Bone marrow (tissue), 2 donors: Measurements from ENCODE around the gene NTRK1.

ENCODE experiments used
- DNase-seq, 2 donors: peaks; one replicate each; lab custom pipeline; 2025; lab: John Stamatoyannopoulos, UW

NTRK1 gene

DNA sequence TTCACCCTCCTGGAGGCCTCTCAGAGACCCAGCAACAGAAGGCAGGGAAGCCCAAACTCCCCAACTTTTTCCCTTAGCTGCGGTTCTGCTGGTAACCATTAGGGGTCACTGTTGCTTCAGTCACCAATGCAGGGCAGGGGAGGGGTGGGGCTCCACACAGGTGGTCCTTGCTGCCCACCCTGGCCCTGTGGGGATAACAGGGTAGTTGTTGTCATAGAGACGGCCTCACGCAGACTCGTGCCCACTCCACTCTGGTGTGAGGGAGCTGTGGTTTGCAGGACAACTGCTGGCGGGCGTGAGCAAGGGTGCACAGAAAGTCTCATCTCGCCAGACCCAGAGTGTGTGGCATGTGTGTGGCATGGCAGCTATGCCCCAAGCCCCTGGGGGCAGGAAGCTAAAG is 21.7 kb upstream of the NTRK1 start:
- peak in 1 of 2 donors; percentile 6 for DNase-seq

DNA sequence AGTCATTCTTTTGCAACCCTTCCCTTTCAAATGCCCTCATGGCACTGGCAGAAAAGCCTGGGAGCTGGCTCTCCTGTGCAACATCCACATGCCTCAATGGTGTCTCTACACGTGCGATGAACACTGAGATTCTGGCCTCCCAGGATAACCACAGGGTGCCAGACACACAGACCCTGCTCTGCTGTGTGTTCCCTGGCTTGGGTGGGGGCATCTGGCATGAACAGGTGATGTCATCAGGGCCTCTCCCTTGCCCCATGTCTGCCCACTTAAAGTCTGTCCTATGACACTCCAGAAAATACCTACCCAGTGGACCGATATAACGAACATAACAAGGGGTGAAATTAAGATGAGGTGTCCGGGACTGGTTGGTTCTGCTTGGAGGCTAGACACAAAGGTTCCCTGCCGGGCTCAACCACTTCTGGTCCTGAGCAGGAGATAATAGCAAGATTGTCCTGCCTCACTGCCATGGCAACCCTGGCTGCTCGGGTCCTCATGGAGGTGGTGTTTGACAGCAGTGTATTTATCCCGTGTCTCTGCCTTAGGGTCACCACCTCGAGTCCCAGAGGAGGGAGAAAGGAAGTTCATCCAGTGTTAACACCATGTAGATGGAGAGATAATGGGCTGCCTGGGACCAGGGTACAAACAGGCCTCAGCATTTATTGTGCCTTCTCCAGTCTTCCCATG is 21.1 kb upstream of the NTRK1 start:
- no peak for DNase-seq

DNA sequence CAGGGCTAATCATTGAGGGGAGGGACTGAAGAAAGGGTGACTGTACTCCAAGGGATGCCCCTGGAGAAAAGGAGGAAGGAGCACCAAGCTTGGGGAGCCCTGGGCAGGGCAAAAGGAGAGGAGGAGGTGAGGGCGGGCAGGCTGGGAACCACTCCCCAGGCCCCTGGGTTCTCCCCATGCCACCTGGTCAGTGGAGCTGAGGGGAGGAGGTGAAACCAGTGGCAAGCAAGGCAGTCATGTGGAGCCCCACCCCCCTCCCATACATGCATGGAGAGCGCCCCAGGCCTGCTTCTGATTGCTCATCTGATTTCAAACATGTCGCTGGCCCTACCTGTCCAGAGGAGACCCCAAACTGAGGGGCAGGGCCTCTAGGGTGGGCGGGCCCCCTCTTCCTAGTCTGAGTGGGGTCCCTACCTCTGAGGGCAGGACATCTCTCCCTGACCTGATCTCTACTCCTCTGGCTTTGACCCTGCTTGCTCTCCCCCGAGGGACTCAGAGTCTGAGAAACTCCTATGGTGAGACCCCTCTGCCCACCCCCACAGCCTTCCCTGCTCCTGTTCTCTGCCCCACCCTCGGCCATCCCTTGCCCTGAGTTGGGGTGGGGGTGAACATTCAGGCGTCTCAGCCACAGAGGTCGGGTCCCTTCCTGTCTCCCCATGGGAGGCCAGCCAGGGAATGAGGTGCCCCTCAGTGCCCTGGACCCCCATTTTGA is 20.3 kb upstream of the NTRK1 start:
- no peak for DNase-seq

- no peak for DNase-seq
Observed at GRCh38 chr1:156840898-156841279, 19.8 kb upstream of the NTRK1 start.

DNA sequence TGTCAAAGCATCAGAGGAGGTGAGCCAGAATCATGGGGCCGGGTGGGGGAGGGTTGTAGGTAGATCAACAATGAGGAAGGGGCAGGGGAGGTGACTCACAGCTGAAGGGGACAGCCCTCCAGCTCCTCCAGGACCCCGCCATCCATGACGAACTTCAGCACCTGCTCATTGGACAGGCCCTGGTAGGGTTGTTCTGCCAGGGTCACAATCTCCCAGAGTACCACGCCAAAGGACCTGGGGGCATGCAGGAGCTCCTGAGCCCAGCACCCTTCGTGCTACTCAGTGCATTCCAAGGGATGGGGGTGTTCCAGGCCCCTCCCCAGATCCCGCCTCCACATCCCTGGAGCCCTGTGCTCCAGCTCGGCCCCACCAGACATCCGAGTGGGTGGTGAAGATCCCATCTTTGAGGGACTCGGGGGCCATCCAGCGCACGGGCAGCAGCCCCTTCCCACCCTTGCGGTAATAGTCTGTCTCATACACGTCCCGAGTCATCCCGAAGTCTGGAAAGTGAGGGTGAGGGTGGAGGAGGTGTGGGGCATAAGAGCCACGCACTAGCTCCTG is 19.3 kb upstream of the NTRK1 start:
- no peak for DNase-seq

DNA sequence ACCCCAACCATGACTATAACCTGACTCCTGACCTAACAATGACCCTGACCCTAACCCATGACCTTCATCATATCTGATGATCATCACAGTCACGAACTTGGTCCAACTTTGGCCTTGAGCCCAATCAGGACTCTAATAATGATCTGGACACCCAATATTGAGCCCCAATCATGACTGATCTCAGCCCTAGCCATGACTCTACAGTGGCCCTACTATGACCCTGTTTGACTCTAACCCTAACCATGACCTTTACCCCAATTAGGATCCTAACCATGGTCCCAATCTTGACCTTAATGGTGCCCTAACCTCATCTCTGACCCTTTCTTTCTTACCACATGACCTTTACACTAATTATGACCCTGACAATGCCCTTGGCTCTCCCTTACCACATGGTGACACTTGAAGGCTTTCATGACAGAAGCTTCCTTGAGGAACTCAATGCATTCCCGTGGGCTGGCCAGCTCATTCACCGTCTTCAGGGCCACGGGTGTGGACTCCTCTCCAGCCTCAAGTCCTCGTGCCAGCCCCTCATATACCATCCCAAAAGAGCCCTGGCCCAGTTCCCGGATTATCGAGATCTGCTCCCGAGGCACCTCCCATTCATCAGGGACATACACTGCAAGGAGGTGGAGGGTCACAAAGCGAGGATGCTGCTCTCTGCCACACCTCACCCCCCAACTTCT is 17.9 kb upstream of the NTRK1 start:
- DNase-seq, result no peak

DNA sequence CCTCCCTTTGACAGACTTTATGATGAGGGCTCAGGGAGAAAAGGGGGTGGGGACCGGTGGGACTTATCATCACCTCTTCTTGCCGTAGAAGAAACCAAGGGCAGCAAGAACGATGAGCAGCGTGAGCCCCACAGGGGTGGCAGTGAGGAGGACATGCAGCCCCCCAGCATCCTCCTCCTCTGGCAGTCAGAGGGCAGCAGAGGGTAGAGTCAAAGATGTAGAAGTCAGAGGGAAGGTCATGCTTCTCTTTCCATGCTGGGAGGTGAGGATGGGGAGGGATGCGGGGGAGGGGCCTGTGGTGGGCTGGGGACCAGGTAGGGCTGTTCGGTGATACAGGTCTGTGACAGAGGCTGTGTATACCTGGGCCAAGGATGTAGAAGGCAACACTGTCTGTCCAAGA is 16.6 kb upstream of the NTRK1 start:
- no peak for DNase-seq

GRCh38 chr1:156844638-156845037 is 16.0 kb upstream of the NTRK1 start:
- no peak for DNase-seq

DNA sequence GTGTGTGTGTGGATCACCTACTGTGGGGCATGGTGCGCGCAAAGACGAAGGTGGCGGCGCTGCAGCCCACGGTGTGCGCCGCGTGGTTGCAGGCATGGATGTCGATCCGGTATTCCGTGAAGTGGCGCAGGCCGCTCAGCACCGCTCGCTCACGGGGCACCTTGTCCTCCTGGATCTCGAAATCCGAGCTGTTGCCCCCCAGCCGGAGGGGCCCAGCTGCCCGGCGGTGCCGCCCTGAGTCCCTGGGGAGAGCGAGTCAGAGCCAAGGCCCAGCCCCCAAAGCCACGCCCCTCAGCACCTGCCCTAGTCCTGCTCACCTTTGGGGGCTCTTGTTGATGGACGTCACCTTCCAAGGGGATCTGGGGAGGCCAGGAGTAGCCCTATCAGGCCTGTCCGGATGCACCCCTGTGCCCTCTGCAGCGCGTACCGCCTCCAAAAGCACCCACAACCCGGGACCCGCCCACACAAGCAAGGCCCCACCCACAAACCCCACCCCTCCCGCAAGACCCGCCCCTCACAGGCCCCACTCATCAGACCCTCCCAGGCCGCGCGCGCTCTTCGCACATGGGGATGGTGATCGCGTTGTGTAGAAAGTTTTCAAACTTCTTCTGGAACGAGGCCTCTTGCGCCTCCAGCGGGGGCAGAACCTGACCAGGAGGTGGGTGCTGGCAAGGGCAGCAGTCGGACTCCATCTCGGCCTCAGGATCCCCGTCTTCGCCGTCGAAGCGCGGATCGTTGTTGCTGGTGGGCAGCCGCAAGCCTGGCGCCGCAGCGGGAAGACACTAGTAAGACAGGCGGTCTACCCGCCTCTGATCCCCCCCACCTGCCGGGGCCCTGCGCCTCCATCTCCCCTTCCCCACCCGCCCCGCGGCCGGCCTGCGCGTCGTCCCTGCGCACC is 15.4 kb upstream of the NTRK1 start:
- DNase-seq, result no peak

- DNase-seq, result no peak
Observed at GRCh38 chr1:156845953-156846545, 14.6 kb upstream of the NTRK1 start.

GRCh38 chr1:156846643-156847042 is 14.0 kb upstream of the NTRK1 start:
- no peak for DNase-seq

- DNase-seq, result no peak
Observed at GRCh38 chr1:156847591-156848460, 12.8 kb upstream of the NTRK1 start.

- no peak for DNase-seq
Observed at GRCh38 chr1:156848461-156849150, 12.1 kb upstream of the NTRK1 start.

GRCh38 chr1:156849151-156849496 is 11.5 kb upstream of the NTRK1 start:
- DNase-seq, result no peak

GRCh38 chr1:156851779-156852417 is 8.8 kb upstream of the NTRK1 start:
- DNase-seq, result no peak

DNA sequence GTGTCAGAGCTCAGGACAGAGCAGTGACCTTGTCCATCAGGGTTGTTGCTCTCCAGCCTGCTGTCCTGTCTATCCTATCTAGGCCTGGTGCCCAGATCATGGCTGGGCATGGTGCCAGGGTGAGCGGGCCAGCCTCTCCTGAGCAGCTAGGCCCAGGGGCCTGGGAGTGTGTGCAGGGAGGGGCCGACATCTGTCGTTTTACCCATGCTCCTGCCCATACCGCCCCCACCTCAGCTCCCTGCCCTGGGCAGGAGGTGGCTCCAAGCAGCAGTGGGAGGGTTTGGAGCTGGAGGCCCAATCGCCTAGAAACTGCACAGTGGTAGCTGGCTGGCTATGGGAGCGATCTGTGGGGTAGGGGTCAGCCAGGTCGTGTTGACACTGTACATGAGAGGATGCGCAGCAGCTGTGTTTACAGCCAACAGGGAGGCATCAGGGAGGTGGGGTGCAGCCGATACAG is 8.2 kb upstream of the NTRK1 start:
- no peak for DNase-seq

GRCh38 chr1:156853761-156854160 is 6.9 kb upstream of the NTRK1 start:
- DNase-seq, result no peak

DNA sequence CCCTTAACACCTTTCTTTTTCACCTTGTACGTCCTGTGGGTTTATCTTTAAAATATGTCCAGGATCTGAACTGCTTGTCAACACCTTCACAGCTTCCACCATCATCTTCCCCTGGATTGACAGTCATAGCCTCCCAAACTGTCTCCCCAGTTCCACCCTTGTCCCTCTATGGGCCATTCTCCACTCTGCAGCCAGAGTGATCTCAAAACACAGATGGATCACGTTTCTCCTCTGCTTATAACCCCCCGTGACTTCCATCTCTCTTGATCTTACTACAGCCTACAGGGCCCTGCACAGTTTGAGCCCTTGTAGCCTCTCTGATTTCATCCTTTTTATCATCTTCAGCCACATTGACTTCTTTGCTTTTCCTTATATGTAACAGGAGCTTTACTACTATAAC is 6.0 kb upstream of the NTRK1 start:
- no peak for DNase-seq

DNA sequence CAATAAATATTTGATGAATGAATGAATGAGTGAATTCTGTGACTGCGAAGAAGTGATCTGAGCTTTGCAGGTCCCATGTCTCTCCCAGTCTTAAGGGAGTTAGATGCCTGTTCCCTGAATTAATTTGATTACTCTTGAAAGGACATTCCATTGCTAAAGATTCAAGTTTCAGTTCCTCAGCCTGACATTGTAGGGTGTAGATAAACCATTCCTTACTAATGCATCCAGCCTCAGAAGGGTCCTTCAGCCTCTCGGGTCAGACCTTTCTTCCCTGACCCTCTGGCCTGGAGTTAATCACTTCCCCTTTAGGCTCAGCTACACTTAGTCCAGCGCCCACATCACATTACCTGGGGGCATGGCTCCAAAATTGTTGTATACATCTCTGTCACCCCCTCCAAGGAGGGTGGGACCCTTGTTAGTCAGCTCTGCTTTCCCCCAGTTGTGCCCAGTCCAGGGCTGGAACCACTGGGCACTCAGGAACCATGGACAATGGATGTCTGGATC is 4.3 kb upstream of the NTRK1 start:
- no peak for DNase-seq
